GM21360 (cell line): ENCODE results near the gene ANKRD24.
"Not testable (repeated sequence)": the region's sequence is repeated elsewhere in the genome, so short reads cannot be mapped to it uniquely, and the experiment has no call there.

Experiments
- ATAC-seq: cut with Tn5 transposase; IDR thresholded peaks from one replicate; pipeline ENCODE4 v1.9.1; 2021; ENCODE audit warnings: mild to moderate bottlenecking, moderate library complexity; ENCODE audit not compliant: unreplicated experiment

Gene ANKRD24

DNA sequence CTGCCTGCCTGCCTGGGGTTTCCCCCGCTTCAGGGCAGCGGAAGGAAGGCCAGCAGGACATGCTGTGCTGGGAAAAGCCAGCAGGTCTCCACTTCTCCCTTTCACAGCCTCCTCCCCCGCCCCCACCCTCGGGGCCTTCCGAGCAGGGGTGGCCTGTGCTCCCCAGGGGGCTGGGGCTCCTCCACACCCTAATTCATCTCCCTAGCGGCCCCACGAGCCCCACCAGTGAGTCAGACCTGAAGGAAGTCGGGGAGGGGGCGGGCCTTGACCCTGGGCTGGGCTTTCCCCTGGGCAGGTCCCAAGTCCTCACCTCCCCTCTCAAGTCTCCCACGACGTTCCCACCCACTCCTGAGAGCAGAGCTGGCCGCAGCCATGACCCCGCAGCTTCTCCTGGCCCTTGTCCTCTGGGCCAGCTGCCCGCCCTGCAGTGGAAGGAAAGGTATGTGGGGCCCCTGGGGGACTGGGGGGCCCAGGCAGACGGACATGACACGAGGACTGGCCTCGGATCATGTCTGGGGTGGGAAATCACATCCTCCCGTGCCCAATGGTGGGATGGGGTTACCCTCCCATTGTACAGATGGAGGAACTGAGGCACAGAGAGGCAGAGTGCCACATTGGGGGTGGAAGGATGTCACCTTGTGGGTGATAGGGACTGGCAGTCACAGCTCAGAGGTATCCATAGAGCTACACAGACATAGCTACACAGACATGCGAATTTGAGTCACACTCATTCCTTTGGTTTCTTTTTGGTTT lies 46.9 kb downstream of the ANKRD24 start, which contains the start of gene EBI3:
EBI3 (plus strand) TSS at position 345 of the 753 bp plus-strand sequence; CDS start at position 373, 28 bp downstream.
- ATAC-seq: peak; percentile 71

DNA sequence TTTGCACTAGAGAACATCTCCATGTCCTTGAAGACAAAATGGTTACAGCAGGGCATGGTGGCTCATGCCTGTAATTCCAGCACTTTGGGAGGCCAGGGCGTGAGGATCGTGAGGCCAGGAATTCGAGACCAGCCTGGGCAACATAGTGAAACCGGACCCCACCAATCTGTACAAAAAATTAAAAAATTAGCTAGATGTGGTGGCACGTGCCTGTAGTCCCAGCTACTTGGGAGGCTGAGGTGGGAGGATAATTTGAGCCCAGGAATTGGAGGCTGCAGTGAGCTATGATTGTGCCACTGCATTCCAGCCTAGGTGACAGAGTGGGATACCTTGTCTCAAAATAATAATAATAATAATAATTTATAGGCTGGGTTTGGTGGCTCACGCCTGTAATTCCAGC lies 47.7 kb downstream of the ANKRD24 start:
- ATAC-seq: not testable (repeated sequence)

DNA sequence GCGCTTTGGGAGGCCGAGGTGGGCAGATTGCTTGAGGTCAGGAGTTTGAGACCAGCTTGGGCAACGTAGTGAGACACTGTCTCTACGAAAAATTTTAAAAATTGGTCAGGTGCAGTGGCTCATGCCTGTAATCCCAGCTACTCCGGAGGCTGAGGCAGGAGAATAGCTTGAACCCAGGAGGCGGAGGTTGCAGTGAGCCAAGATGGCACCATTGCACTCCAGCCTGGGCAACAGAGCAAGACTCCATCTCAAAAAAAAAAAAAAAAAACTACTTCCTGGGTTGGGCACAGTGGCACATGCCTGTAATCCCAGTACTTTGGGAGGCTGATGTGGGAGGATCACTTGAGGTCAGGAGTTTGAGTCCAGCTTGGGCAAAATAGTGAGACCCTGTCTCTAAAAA lies 49.0 kb downstream of the ANKRD24 start:
- not testable (repeated sequence) for ATAC-seq

DNA sequence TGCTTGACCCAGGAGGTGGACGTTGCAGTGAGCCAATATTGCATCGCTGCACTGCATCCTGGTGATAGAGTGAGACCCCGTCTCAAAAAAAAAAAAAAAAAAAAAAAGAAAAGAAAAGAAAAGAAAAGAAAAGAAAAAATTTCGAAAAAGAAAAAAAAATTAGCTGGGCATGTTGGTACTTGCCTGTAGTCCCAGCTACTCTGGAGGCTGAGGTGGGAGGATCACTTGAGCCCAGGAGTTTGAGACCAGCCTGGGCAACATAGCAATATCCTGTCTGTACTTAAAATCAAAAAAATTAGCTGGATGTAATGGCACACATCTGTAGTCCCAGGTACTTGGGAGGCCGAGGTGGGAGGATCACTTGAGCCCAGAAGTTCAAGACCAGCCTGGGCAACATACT lies 49.6 kb downstream of the ANKRD24 start:
- not testable (repeated sequence) for ATAC-seq

DNA sequence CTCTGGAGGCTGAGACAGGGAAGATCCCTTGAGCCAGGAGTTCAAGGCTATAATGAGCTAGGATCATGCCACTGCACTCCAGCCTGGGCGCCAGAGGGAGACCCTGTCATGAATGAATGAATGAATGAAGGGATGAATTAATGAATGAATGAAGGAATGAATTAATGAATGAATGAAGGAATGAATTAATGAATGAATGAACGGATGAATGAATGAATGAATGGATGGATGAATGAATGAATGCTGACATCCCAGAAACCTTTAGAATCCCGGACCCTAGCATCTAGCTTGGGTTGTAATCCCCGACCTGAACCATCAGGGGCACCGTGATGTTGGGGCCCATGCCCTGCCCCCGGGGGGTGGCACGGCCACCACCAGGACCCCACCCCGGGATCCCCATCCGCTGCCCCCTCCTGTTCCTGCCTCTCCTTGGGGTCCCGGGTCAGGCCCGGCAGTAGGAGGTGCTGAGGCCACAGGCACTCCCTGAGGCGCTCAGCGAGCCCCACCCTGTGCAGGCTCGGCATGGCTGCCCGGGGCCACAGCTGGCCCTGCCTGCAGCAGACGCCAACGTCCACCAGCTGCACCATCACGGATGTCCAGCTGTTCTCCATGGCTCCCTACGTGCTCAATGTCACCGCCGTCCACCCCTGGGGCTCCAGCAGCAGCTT lies 50.3 kb downstream of the ANKRD24 start:
- ATAC-seq: no peak

DNA sequence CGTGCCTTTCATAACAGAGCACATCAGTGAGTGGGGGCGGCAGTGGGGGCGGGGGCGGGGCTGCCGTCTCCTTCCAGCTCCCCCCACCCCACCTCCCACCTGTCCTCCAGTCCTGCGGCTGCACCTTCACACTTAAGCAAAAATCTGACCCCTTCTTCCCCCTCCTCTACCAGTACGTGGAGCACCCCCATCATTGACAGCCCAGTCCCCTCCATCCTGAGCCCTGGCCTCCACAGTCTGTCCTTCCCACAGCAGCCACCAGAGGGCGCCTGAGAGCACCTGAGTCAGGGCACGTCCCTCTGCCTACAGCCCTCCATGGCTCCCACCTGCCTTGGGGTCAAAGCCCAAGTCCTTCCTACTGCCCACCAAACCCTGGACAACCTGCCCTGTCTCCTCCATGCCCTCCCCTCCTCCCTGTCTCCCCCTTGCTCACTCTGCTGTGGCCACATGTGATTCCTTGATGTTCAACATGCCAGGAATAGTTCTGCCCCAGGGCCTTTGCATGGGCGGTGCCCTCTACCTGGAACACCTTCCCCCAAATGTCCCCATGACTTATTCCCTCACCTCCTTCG lies 50.9 kb downstream of the ANKRD24 start:
- no peak for ATAC-seq

DNA sequence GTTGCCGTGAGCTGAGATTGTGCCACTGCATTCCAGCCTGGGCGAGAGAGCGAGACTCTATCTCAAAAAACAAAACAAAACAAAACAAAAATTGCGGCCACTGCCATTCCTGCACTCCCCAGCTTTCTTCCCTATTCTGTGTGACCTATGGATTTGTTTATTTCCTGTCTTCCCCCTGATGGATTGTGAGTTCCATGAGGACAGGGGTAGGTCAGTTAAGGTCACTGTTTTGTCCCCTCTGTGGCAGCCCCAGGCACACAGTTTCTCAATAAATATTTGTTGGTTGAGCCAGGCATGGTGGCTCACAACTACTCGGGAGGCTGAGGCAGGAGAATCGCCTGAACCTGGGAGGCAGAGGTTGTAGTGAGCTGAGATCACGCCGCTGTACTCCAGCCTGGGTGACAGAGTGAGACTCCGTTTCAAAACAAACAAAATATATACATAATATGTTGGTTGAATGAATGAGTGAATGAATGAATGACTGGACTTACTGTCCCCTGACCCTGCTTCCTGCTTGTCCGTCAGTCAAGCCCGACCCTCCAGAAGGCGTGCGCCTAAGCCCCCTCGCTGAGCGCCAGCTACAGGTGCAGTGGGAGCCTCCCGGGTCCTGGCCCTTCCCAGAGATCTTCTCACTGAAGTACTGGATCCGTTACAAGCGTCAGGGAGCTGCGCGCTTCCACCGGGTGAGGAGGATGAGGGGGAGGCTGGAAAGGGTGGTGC lies 51.8 kb downstream of the ANKRD24 start:
- no peak for ATAC-seq

DNA sequence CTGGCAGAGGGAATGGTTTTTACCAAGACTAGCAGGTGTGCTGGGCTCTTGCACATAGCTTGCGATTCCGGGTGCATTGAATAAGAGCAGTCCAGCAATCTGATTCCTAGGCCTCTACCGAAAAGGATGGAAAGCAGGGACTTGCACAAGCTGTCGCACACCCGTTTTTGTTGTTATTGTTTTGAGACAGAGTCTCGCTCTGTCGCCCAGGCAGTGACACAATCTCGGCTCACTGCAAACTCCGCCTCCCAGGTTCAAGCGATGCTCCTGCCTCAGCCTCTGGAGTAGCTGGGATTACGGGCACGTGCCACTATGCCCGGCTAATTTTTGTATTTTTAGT lies 52.3 kb downstream of the ANKRD24 start:
- ATAC-seq: no peak

DNA sequence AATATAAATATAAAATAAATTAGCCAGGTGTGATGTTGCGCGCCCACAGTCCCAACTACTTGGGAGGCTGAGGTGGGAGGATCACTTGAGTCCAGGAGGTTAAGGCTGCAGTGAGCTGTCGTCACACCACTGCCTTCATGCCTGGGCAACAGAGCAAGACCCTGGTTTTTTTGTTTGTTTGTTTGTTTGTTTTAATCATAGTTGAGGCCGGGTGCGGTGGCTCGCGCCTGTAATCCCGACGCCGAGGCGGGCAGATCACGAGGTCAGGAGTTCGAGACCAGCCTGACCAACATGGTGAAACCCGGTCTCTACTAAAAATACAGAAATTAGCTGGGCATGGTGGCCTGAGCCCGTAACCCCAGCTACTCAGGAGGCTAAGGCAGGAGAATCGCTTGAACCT lies 55.0 kb downstream of the ANKRD24 start:
- not testable (repeated sequence) for ATAC-seq

DNA sequence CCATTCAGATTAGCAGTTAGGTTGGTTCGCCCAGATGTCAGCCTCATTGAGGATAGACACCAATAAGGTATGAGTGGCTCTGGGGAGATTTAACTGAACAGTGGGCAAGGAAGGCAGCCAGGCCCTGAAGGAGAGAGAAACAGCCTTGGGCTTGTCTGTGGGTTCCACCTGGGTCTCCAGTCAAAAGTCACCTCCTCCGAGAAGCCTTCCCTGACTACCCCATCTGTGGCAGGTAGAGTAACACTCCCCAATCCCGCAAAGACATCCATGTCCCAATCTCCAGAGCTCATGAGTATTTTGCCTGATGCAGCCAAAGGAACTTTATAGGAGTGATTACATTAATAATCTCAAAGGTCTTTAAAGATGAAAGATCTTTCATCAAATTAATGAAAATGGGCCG lies 56.3 kb downstream of the ANKRD24 start:
- no peak for ATAC-seq

DNA sequence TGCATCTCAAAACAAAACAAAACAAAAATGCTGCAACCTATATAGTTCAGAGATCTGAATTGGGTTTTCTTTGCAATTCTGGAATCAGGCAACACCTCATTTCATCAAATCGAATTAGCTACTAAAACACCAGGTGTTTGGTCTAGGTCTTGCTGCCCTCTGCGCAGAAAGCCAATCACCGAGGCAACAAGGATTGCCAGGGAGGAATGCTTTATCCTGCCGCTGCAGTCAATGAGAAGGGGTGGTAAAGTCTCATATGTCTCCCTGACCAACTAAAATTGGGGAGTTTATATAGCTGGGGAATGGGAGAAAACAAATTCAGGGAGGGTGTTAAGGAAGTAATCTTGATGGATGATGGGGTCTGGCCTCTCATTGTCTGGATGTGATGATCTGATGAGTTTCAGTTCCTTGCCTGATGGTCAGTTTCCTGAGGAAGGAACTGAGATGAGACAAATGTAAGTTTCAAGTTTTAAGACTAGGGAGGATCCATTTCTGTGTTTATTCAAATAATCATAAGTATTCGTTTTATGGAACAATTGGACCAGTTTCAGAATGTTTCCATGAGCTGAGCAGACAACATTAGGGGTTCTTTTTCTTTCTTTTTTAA lies 59.4 kb downstream of the ANKRD24 start:
- ATAC-seq: no peak

DNA sequence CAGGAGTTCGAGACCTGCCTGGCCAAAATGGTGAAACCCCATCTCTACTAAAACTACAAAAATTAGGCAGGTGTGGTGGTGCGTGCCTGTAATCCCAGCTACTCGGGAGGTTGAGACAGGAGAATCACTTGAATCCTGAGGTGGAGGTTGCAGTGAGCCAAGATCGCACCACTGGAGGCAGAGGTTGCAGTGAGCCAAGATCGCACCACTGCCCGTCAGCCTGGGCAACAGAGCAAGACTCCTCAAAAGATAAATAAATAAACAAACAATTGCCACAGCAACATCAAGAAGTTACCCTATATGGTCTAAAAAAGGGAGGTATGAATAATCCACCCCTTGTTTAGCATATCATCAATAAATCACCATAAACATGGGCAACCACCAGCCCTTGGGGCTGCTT lies 63.4 kb downstream of the ANKRD24 start:
- ATAC-seq: not testable (repeated sequence)

DNA sequence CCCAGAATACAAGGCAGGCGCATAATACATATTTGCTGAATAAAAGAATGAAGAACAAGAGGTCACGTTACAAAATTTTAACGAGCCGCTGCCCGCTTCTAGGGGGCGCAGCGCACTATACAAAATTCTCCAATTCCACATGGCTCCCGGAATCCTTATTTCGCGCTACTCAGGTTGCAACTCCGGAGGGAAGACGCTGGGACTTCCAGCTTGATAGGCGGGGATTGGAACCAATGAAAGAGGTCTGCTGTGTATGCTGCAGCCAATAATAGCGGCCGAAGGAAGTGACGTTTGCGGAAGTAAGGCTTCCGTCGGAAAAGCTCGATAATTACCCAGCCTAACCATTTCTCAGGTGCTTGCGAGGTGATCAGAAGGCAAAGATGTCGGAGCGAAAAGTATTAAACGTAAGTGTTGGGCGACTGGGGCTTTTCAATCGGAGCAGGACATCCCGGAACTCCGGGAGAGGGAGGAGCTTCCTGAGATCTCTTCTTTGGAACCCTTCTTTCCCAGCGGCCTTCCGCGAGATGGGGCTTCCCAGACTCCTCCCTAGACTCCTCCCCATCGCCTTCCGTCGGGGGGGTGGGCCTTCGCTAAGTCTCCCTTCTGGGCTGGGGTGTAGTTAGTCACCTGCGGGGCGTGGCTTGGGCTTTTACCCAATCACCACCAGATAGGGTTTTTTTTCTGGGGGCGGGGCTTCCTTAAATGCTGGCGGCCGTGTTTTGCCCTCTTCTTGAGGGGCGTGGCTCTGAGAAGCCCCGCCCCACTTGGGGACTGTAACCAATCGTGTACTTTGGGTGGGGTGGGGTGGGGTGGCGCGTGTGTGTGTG lies 64.5 kb downstream of the ANKRD24 start, which contains the start of gene YJU2:
YJU2 (plus strand) TSS at position 314 of the 827 bp plus-strand sequence; CDS start at position 381, 67 bp downstream.
- ATAC-seq: peak; percentile 78

DNA sequence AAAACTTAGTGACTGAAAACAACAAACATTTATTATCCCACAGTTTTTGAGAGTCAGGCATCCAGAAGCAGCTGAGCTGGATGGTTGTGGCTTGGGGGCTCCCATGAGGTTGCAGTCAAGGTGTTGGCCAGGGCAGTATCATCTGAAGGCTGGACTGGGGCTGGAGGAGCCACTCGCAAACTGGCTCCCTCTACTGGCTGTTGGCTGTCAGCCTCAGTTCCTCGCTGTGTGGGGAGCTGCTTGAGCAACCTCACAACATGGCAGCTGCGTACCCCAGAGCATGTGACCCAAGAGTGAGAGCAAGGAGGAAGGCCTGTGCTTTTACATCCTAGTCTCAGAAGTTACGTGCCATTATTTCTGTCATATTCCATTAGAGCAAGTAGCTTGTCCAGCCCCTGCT lies 74.1 kb downstream of the ANKRD24 start:
- ATAC-seq: no peak

DNA sequence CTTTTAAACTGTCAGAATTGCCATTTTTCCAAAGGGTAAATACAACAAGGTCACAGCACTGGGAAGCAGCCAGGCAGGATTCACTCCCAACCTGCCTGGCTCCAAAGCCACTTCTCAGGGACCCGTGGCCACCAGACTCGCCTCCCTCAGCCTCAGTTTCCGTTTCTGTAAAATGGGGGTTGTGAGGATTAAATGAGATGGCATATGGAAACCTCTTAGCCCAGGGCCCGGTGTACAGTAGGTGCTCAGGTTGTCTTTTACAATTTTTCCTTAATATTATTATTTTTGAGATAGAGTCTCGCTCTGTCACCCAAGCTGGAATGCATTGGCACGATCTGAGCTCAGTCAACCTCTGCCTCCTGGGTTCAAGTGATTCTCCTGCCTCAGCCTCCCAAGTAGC lies 74.5 kb downstream of the ANKRD24 start:
- no peak for ATAC-seq

DNA sequence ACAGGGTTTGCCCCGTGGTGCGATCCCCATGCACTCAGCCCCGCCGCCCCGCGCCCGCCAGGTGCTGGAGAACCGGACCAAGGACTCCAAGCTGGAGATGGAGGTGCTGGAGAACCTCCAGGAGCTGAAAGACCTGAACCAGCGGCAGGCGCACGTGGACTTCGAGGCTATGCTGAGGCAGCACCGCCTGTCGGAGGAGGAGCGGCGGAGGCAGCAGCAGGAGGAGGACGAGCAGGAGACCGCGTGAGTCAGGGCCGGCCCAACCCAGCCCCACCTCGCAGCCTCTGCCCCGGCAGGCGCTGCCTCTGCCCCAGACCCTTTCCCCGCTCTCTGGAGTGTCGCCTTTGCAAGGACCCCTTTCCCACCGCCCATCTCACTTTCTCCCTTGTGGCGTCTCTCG lies 75.7 kb downstream of the ANKRD24 start:
- no peak for ATAC-seq

DNA sequence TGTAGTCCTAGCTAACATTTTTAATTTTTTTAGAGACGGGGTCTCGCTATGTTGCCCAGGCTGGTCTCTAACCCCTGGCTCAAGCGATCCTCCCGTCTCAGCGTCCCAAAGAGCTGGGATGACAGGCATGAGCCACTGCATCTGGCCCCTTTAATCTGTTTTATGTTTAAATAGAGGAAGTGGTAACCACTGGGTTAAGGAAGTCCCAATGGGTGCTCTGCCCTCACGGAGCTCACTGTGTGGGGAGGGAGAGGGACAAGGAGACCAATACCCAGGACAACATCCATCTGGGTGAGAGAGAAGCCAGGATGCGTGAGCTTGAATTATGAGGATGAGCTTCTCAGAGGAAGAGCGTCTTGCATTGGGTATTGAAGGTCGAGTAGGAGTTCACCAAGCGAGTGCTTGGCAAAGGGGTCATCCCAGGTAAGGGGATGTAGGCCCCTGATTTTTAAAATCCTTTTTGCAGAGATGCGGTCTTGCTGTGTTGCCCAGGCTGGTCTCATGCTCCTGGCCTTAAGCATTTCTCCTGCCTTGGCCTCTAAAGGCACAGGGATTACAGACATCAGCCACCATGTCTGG lies 78.2 kb downstream of the ANKRD24 start:
- ATAC-seq: no peak

DNA sequence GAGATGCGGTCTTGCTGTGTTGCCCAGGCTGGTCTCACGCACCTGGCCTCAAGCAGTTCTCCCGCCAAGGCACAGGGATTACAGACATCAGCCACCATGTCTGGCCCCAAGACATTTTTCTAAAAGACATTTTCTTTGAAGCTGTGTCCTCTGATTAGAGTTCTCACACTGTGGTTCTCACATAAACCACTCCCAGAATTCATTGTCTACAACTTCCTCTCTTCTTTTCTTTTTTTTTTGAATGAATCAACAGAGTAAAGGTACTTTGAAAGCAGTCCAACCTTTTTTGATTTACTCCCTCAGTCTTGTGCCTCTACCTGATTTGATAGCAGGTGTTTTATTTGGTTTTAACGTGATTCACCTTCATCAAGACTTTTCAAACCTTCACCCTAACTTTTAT lies 82.3 kb downstream of the ANKRD24 start:
- no peak for ATAC-seq

DNA sequence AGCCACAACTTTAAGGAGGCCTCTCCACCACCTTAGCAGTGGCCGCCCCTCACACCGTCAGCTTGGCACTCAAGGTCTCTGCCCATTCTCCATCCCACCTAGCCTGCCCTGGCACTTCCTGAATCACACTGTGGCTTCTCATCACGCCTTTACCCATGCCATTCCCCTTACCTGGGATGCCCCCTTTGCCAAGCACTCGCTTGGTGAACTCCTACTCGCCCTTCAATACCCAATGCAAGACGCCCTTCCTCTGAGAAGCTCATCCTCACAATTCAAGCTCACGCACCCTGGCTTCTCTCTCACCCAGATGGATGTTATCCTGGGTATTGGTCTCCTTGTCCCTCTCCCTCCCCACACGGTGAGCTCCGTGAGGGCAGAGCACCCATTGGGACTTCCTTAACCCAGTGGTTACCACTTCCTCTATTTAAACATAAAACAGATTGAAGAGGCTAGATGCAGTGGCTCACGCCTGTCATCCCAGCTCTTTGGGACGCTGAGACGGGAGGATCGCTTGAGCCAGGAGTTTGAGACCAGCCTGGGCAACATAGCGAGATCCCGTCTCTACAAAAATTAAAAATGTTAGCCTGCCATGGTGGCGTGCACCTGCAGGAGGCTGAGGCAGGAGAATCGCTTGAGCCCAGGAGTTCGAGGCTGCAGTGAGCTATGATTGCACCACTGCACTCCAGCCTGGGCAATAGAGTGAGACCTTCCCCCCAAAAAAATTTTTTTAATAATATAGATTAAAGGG lies 83.9 kb downstream of the ANKRD24 start:
- no peak for ATAC-seq
